ENCODE data around the gene GASK1A. TPM values are rescaled to one million over a fixed set of nuclear protein-coding genes. Genes with fewer than 3 reads are reported as not detected.

Gene GASK1A
- polyA plus RNA-seq, 12 donors, result 4.1 to 10.6 (median 5.1) TPM; not detected in 1

DNA sequence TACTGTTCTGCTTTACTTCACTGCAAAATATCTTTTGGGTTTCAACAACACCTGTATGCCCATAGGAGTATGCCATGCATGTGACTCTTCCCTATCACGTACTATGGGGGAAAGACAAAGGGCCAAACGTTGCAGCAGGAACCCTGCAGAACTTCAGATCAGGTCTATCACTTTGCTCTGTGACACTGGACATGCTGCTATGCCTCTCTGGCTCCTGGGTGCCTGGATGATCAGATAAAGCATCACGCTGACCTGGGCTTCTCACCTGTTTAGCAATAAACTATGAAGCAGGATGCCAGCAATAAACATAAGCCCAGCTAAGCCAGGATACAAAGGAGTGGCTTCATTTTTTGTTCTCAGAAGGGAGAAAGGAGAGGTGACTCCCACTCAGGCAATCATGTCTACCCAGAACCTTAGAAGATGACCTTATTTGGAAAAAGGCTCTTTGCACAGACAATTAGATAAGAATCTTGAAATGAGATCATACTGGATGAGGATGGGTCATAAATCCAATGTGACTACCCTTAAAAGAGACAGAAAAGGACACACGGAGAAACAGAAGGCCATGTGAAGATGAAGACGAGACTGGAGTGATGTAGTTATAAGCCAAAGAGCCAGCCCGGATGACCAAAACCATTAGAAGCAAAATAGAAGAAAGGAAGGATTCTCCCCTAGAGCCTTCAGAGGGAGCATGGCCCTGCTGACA lies 107.5 kb downstream of the GASK1A start:
- no peak for DNase-seq

DNA sequence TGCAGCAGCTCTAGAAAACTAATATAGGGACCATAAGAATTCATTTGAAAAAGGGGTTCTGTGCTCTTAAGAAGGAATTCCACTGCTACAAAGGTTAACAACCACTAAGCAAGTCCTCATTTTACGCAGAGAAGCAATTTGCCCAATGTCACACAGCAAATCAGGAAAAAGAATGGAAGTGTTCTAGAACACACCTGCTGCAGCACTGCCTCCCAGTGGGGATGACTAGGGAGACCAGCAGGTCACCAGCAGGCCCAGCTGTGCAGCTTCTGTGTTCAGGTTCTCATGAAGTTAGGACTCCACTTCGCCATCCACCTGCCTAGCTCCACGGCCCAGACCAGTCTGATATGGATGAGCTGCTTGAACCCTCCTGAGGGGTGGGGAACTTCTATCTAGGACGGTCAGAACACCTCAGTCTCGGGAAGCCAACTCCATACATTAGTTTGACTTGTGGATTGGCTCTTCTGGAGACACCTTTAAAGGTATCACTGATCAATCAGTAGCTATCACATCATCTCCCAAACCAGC lies 108.2 kb downstream of the GASK1A start:
- DNase-seq, result no peak

DNA sequence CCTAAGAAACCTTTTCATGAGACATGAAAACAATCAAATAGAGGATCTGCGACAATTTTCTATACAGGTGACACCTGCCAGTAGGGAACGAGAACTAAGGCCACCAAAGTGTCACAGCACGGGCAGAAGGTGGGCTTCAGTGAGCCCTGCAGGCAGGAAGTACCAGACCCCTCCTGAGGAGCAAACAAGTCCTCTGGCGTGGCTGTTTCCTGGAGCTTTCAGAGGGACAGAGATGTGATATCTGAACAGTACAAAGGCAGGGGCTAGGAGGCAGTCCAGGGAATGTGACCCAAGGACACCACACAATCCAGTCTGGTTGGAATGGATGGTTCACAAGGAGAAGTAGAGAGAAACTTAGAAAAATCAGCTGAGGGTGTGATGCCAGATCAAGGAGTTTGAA lies 110.0 kb downstream of the GASK1A start:
- DNase-seq, result no peak

DNA sequence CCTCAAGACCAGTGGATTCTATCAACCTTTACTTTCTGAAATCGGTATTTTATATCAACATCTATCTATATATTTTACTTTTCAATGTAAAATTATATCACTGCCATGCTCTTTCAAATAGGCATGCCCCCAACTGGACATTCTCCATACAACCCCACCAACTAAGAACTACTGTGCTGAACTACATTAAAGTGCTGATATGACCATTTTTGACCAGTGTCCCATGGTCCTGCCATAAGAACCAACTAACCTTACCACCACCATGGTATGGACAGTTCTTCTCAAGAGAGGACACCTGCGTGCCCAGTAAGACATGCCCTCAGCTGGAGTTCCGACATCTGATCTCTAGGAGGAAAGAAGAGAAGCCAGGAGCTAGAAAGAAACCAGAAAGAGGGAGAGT lies 111.1 kb downstream of the GASK1A start:
- no peak for DNase-seq

DNA sequence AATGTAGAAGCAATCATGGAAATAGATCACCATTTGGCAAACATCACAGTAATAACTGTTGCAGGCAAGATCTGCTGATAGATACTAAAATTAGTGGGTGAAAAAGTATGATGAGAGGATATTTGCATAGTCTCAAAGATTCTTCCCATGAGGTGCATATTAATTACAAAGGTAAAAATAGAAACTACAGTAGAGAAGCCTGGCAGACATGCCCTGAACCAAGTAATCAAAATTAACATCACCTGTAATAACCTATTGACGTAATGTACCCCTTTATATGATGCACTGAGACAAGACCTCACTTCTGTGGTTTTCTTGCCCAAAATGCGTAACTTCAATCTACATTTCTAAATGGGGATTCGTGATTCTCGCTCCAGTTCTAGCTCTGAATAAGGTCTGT lies 112.4 kb downstream of the GASK1A start:
- DNase-seq, result no peak

DNA sequence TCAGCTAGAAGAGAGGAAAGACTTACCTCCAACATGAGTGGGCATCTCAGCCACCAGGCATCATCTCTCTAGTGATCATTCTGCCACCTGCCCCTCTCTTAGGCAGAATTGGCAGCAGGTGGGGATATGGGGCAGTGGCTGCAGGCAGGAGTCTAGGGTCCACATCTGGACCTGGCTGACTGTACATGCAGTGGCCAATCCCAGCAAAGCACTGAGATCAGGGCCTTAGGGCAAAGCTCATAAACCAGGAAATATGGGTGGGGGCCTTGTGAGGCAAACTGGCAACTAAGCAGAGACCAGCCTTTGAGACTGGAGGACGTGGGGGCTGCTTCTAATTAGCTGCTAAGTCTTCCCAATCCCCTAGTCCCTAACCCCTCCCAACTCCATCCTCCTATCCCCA lies 113.9 kb downstream of the GASK1A start:
- no peak for DNase-seq

DNA sequence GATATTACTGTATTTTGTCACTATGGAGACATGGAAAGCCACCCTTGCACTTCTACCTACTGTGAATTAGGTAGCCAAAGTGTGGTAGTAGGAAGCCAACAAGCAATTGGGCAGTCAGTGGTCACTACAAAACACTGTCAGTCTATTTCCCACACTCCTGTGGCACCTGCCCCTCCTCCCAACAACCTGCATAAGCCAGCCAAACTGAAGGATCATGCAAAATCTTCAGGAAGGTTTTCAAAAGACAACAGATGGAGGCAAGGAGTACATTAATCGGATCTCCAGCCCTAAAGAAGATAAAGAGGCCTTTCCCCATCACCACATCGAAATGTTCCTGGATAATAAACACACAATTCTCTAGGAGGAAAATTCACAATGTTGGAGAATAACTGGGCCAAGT lies 114.9 kb downstream of the GASK1A start:
- DNase-seq, result no peak

DNA sequence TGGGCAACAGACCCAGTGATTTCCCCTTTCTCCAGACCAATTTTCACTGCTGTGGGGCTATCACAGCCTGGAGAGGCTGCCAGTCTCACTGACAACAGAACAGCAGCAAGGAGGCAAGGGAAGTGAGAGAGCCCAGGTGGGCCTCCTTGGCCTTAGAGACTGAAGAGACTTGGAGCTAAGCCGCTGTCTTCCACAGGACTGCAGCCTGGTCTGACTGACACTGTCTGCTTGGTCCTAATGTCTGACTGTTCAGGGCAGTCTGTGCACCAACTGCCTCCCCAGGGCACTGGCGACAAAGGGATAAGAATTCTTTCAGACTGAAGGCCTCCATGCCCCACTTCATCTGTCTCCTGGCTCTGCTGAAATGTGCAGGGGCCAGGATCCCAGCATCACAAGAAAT lies 115.3 kb downstream of the GASK1A start:
- DNase-seq, result peak; percentile 15

DNA sequence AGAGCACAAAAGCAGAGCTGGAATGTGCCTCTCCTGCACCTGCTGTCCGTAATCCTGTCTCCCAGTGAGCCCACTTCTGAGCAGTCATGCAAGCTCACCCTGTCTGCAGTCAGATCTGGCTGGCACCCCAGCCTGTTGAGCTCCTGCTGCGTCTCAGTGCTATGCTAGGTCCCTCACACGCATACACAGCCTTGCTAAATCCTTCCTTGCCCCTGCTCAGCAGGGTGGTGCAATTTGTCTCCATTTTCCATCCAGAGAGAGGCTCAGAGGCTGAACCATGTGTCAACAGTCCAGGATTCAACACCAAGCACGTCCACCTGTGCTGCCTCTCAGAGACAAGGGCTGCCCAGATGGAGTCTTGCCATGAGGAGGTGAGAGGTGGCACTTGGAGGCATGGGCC lies 115.7 kb downstream of the GASK1A start:
- DNase-seq, result no peak

DNA sequence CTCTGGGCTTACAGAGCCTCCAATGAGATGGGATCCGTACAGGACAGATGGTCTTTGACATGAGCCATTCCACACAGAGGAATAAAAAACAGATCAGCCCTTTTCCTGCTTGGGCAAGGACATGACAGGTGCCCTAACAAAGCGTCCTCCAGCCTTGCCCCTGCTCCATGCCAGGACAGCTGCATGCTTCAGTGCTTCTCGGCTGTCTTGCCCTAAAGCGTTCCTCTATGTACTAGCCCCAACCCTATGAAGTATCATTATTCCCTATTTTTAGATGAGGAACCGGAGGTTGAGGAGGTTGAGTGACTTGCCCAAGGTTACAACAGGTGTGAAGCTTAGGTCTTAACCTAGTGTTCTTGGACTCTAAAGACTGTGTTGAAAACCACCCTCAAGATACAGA lies 116.3 kb downstream of the GASK1A start:
- DNase-seq, result no peak

DNA sequence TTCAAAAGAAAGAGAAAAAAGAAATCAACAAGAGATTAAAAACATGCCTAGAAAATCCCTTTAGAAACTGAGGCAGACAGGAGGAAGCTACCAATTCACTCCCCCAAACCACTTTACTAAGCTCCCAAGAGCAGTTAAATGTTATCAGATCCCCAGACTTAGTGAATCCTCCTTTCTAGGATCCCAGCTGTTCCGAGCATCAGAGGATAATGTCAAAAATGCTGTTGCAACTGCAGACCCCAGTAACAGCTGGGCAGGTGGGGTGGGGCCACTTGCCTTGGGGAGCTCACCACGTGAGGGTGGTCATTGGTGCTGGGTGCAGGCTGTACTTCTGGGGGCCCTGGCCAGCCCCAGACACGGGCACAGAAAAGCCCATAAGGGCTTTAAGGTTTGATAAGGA lies 117.7 kb downstream of the GASK1A start:
- DNase-seq, result no peak

DNA sequence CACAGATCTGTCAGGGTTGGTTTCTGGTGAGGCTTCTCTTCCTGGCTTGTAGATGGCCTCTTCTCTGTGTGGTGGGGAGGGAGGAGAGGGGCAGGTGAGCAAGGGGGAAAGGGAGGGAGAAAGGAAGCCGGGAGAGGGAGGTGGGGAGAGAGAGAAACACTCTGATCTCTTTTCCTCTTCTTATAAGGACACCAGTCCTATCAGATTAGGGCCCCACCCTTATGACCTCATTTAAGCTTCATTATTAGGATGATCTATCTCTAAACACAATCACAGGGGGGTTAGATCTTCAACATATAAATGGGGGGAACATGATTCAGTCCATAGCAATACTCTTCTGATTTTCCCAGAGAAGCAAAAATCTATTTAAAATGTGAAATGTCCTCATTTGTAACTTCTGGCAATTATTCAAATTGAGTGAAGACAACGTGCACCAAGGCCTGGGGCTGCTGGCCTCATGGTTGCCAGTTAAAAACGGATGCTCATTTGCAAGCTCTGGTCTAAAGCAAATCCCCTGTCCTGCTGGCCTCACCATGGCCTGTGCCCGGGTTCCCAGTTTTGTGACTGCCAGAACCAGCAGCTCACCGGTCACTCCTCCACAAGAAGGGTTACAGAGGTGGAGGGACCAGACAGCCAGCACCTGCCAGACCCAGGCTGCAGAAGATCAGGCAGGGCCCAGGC lies 118.4 kb downstream of the GASK1A start:
- no peak for DNase-seq

DNA sequence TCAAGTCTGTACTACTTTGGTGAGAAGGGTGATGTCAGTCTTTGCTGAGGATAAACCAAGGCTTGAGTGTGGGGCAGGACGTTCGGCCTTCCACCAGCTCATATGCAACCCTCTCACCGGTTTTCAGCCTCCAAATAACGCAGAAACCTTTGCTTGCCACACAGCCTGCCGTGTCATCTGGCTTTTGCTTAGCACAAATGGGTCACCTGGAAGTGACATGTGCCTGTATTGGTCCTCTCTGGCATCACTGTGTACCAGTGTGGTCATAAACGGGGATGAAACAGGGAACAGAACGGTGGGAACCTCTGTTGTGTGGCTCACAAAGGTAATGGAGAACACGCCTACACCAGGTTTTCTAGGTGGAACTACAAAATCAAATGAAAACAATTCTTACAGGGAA lies 119.7 kb downstream of the GASK1A start:
- no peak for DNase-seq

DNA sequence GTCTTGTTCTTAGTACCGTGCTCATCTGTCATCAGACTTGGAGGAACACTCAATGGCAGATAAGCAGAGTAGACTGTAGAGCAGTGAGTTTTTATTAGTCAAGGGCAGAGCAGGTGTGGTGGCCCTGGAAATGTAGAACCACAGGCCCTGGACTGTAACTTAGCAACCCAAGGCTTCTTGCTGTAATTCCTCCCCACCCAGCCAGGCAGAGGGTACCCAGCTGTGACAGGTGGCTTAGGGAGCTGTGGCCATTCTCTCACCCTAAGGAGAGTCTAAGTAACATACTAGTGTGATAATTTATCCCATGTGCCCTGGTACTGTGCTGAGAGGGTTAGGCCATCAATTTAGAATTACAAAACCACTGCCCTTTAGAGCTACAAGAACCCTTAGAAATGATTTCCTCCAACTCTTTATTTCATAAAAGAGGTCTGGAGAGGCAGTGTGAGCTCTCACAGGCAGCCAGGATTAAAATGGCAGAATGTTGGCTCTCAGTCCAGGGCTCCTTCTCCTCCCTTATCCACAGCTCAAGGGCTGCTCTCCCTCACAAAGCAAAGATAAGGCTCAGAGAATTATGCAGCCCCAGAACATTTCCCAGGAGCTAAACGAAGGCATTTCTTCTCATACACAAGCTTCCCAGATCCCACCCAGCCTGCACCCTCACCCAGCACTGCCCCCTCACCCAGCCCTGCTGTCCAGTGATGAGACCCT lies 123.8 kb downstream of the GASK1A start:
- DNase-seq, result no peak

DNA sequence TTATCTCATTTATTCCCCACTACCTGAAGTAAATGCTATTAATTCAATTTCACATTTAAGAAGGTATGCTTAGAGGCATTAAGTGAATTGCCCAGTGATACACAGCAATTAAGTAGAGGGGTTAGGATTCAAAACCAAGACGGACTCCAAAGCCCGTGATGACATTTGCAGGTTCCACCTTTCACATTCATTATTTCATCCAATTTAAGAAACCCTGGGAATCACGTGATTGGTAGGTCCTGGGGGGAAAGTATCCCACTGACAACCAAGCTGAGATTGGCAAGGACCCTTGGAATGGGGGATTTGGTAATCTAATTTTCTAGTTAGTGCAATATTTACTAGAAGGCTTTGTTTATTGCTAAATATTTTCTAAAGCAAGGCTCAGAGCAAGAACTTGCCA lies 124.9 kb downstream of the GASK1A start:
- no peak for DNase-seq

DNA sequence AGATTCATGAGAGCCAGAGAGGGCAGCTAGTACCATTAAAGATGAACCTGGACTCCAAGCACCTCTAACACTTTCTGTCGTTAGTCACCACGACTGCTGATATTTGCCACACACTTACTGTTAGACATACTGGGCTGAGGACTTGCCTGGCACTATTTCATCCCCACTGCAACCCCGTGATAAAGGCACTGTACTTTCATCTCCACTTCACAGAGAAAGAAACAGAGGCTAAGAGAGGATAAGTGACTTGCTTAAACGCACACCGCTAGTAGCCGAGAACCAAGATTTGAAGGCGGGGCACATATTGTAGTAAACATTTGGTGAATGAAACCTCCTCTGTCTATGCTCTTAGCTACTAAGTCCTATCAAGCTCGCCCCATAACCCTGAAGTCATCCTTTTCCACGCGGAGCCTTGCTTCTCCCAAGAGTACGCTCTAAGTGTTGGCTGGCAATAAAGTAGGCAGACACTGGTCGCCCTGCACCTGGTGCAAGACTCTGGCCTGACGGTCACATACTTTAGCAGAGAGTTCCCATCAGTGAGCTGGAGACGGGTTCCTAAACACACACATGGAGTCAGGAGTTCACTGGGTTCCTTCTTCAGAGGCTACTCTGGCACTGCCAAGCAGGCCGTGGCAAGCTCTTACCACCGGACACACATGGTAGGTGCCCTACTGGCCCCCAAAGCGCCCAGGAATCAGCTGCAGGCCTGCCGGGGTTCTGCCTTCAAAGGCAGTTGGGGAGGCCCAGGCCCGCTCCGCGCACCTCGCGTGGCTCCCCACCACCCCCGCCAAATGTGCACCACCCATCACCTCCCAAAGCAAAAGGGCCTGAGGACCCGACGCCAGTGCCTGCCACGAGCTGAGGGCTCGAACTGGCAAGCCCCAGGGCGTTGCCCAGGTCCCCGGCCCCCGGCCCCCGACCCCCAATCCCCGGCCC lies 125.8 kb downstream of the GASK1A start:
- DNase-seq, result peak; percentile 9

DNA sequence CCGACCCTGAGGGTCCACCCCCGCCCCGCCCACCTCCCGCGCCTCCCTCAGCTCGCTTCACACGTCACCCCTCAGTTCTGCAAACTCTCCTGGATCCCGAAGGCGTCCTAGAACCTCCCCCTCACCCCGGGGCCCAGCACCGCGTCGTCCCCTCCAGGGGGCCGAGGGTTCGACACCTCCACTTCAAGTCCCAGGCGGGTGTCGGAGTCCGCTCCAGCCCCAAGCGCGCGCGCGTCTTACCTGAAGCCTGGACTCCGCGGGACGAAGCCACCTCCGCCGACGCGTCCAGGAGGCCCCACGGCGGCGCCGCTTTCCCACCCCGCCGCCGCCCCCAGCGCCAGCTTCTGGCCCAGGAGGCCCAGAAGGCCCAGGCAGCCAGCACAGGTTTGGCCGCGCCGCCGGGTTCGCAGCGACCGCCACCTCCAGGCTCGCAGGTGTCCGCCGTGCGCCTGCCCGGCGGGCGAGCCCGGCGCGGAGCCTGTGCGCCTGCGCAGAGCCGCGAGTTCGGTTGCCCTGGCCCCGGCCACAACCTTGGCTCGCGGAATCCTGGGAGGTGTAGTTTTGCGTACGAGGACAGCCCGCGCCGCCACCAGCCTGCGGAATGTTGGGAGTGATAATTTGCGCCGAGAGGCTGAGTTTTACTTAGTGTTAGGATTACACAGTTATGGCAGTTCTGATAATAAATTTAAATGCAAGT lies 126.6 kb downstream of the GASK1A start, which contains the start of gene POMGNT2:
POMGNT2 (minus strand) TSS at position 484 of the 697 bp plus-strand sequence. CDS start 24,648 bp downstream, outside the sequence.
- DNase-seq, result peak; percentile 86

DNA sequence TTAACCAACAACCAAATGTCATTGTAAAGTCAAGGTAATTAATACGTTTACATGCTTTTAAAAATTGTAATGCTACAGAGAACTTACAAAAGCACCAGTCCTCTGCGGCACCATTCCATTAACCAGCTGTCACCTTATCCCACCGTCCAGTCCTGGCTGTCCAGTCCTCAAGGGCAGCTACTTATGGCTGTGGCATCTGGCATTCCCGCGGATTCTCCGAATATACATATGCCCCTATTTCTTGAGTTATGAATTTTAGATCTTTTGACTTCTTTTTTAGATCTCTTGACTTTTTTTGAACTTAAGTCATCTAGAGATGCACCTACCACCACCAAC lies 127.2 kb downstream of the GASK1A start:
- no peak for DNase-seq

All from muscle of arm (tissue), 12 donors.